HEK293T (cell line): ENCODE results near the gene SMIM1.

ENCODE experiments used
- SP1 ChIP-seq: fragments of 450-650 bp; IDR thresholded peaks from 2 replicates; pipeline ENCODE4 v1.6.1; 2017
- ZNF384 ChIP-seq: fragments of 450-650 bp; IDR thresholded peaks from 2 replicates; pipeline ENCODE4 v1.6.1; 2016

DNA sequence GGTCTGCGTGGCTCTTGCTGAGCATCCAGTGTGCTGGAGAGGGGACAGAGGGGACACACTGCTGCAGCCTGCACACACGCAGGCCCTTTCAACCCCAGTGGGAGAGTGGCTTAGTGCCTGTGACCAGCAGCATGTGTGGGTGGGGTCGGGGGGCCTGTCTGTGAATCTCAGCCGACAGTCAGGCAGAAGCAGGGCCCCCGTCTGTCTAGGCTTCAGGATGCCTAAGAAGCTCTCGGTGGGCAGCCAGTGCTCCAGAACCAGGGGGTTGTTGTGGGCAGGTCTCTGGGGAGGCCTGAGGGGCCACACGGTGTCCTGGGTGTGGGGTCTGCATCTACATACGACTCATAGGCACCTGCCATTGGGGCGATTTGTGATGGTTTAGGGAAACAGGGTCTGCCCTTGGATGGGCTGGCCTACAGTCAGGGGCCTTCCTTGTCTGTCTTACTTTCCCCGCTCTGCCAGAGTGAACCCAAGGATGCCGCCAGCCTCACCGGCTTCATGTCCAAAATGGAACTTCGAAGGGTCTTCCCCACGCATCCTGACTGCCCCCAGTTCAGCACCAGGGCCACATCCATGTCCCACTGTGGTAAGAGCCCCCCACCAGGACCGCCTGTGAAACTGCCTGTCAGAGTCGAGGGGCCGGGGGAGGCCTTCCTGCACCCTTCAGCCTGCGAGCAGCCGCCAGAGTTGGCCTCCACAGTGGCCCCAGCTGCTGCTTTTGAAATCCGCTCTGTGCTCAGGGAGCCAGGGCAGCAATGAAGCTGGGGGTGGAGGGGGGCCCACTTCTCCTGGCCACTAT is 18.7 kb upstream of the SMIM1 start:
- TF ChIP-seq ZNF384 (no peak), SP1 (no peak)
